LNCAP (cell line): ENCODE data around the gene ARHGEF6.

ENCODE experiments used
- CTCF ChIP-seq: fragments of 450-650 bp; IDR thresholded peaks from 2 replicates; pipeline ENCODE4 v1.5.1; 2017; ENCODE audit warnings: mild to moderate bottlenecking

The ARHGEF6 gene

GRCh38 chrX:136764206-136764605, 16.5 kb downstream of the ARHGEF6 start:
- no peak for TF ChIP-seq CTCF

- TF ChIP-seq CTCF: no peak
Observed at GRCh38 chrX:136762820-136763452, 17.8 kb downstream of the ARHGEF6 start.

- no peak for TF ChIP-seq CTCF
Observed at GRCh38 chrX:136761421-136761820, 19.3 kb downstream of the ARHGEF6 start.

- no peak for TF ChIP-seq CTCF
Observed at GRCh38 chrX:136759968-136760367, 20.8 kb downstream of the ARHGEF6 start.

- no peak for TF ChIP-seq CTCF
Observed at GRCh38 chrX:136755411-136755810, 25.3 kb downstream of the ARHGEF6 start.

GRCh38 chrX:136754651-136755050, 26.1 kb downstream of the ARHGEF6 start:
- TF ChIP-seq CTCF: no peak

GRCh38 chrX:136752796-136753195, 27.9 kb downstream of the ARHGEF6 start:
- TF ChIP-seq CTCF: no peak

- TF ChIP-seq CTCF: no peak
Observed at GRCh38 chrX:136752346-136752745, 28.4 kb downstream of the ARHGEF6 start.
